GM18526 (cell line): ENCODE data around the gene DENND1C.

Experiments
- POLR2A ChIP-seq: IDR thresholded peaks from 3 replicates; pipeline ENCODE4 v1.6.1; 2011; ENCODE audit not compliant: insufficient read length; ENCODE audit errors: extremely low read depth

DENND1C gene

GRCh38 chr19:6425732-6426620 lies 55.6 kb downstream of the DENND1C start:
- TF ChIP-seq POLR2A = no peak

GRCh38 chr19:6424939-6425731 lies 56.5 kb downstream of the DENND1C start:
- peak; percentile 45 for TF ChIP-seq POLR2A

- TF ChIP-seq POLR2A = peak; percentile 77
Observed at GRCh38 chr19:6424195-6424938, 57.2 kb downstream of the DENND1C start, which contains the start of gene KHSRP. TSS of gene KHSRP (minus strand) at chr19:6424811. CDS start at chr19:6424701, 110 bp downstream.

DNA sequence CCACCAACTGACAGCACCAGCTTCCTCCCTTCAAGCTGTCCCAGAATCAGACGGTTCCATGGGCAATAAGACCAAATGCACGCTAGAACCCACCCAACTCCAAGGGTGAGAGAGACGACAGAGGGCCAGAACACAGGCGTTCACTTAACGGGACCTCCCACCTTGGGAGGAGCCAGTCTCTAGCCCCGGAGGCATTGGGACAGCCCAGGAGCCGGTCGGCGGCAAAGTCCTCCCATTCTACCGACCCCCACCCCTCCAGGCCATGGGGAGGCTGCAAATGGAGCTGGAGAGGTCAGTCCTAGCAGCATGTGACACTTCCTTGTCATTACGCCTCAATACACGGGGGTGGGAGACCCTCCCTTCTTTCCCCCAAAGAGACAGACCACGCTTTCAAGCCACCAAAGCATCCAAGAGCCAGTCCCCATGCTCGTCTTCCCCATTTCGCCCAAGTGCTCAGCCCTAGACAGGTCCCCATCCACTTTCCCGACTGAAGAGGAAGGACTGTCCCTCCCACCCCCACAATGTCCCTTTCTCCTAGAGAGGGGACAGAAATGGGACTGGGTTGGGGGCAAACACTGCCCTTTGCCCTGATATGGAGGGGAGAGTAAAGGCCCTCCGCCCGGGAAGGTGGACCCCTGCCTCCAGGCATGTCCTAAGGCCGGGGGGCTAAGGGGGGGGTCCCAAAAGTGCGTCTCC lies 57.9 kb downstream of the DENND1C start:
- no peak for TF ChIP-seq POLR2A

GRCh38 chr19:6421075-6422014 lies 60.2 kb downstream of the DENND1C start:
- TF ChIP-seq POLR2A = no peak

GRCh38 chr19:6418562-6418932 lies 63.0 kb downstream of the DENND1C start:
- TF ChIP-seq POLR2A = no peak

- TF ChIP-seq POLR2A = no peak
Observed at GRCh38 chr19:6417713-6418561, 63.6 kb downstream of the DENND1C start.
